Mesodermal cell (in vitro differentiated cells): Measurements from ENCODE around the gene LILRA6.
"Not testable (repeated sequence)": the region's sequence is repeated elsewhere in the genome, so short reads cannot be mapped to it uniquely, and the experiment has no call there.

ENCODE experiments used
- H3K27ac ChIP-seq: 2 replicates; pipeline ENCODE4 v1.7.0; 2013; ENCODE audit warnings: mild to moderate bottlenecking, low read depth, low read length, moderate library complexity; ENCODE audit not compliant: severe bottlenecking
- H3K36me3 ChIP-seq: 2 replicates; pipeline ENCODE4 v1.7.1; 2013; ENCODE audit warnings: mild to moderate bottlenecking, low read length, moderate library complexity; ENCODE audit not compliant: control insufficient read depth, insufficient read depth
- H3K4me1 ChIP-seq: one replicate; pipeline ENCODE4 v1.7.1; 2013; ENCODE audit warnings: mild to moderate bottlenecking, low read length; ENCODE audit not compliant: insufficient read depth, control insufficient read depth, poor library complexity, severe bottlenecking
- H3K4me3 ChIP-seq: 2 replicates; pipeline ENCODE4 v1.7.0; 2013; ENCODE audit warnings: low read length, control low read depth, mild to moderate bottlenecking; ENCODE audit not compliant: insufficient read depth, poor library complexity, severe bottlenecking; ENCODE audit errors: extremely low read depth
- H3K9me3 ChIP-seq: 2 replicates; pipeline ENCODE4 v1.7.1; 2013; ENCODE audit warnings: mild to moderate bottlenecking, low read length, moderate library complexity; ENCODE audit not compliant: control insufficient read depth
- WGBS, 2 experiments: methylation state at CpG; one replicate each; pipeline ENCODE4 v1.1.5; 2013; ENCODE audit warnings: missing lambda C conversion rate in 2 of 2; ENCODE audit not compliant: insufficient coverage in 2 of 2; 5-methylcytosine and 5-hydroxymethylcytosine counted together

Gene LILRA6

GRCh38 chr19:54217517-54218247, 24.9 kb downstream of the LILRA6 start:
- H3K36me3 ChIP-seq, H3K9me3 ChIP-seq, H3K4me3 ChIP-seq, H3K27ac ChIP-seq, H3K4me1 ChIP-seq: not testable (repeated sequence)
- 56 to 79% methylated on average over 5 to 13 of the region's 20 CpGs for WGBS, 2 experiments

- Histone ChIP-seq H3K27ac (no peak overlapping the region), H3K36me3 (no peaks in the 10 kb centered on the region), H3K4me3 (no peak overlapping the region), H3K9me3 (no peaks in the 10 kb centered on the region), H3K4me1 (no peaks in the 10 kb centered on the region)
- WGBS, 2 experiments, result 94 to 100% methylated on average over 3 to 5 of the region's 9 CpGs
Observed at GRCh38 chr19:54216869-54217268, 25.7 kb downstream of the LILRA6 start.

- H3K9me3 ChIP-seq, H3K4me1 ChIP-seq, H3K27ac ChIP-seq, H3K4me3 ChIP-seq, H3K36me3 ChIP-seq: not testable (repeated sequence)
- 100% methylated on average over 3 of the region's 19 CpGs; no CpG with 5 or more reads in 1 of the 2 experiments for WGBS, 2 experiments
Observed at GRCh38 chr19:54214734-54215133, 27.9 kb downstream of the LILRA6 start.

GRCh38 chr19:54214217-54214616, 28.4 kb downstream of the LILRA6 start:
- H3K4me1 ChIP-seq, H3K4me3 ChIP-seq, H3K36me3 ChIP-seq, H3K27ac ChIP-seq, H3K9me3 ChIP-seq: not testable (repeated sequence)
- no CpG with 5 or more reads among the region's 5 CpGs for WGBS, 2 experiments

GRCh38 chr19:54211235-54211634, 31.4 kb downstream of the LILRA6 start:
- peaks cover 31% of the 10 kb centered on the region for H3K36me3 ChIP-seq
- H3K4me1 ChIP-seq, result peaks cover 8% of the 10 kb centered on the region
- peak overlapping the region; percentile 29 for H3K27ac ChIP-seq
- H3K9me3 ChIP-seq, result no peaks in the 10 kb centered on the region
- no peak overlapping the region for H3K4me3 ChIP-seq
- WGBS, 2 experiments, result 86 to 93% methylated on average over 8 to 12 of the region's 12 CpGs

- peak overlapping the region; percentile 49 for H3K27ac ChIP-seq
Observed at GRCh38 chr19:54209811-54210494, 32.6 kb downstream of the LILRA6 start.

GRCh38 chr19:54209058-54209810, 33.4 kb downstream of the LILRA6 start:
- 72% methylated on average over 16 to 20 of the region's 24 CpGs for WGBS, 2 experiments
- H3K36me3 ChIP-seq, result peaks cover 51% of the 10 kb centered on the region
- no peaks in the 10 kb centered on the region for H3K9me3 ChIP-seq
- peaks cover 11% of the 10 kb centered on the region for H3K4me1 ChIP-seq
- H3K27ac ChIP-seq, result peak overlapping the region; percentile 49
- H3K4me3 ChIP-seq, result no peak overlapping the region

More at GRCh38 chr19:54209811-54210494, 32.6 kb downstream of the LILRA6 start:
- peaks cover 44% of the 10 kb centered on the region for H3K36me3 ChIP-seq
- no peaks in the 10 kb centered on the region for H3K9me3 ChIP-seq
- 90 to 92% methylated on average over 10 of the region's 10 CpGs for WGBS, 2 experiments
- H3K4me3 ChIP-seq, result no peak overlapping the region
- peaks cover 11% of the 10 kb centered on the region for H3K4me1 ChIP-seq

- 81 to 82% methylated on average over 8 of the region's 8 CpGs for WGBS, 2 experiments
- peak overlapping the region; percentile 49 for H3K27ac ChIP-seq
- no peak overlapping the region for H3K4me3 ChIP-seq
- H3K9me3 ChIP-seq, result no peaks in the 10 kb centered on the region
- H3K4me1 ChIP-seq, result peaks cover 12% of the 10 kb centered on the region
- H3K36me3 ChIP-seq, result peaks cover 56% of the 10 kb centered on the region
Observed at GRCh38 chr19:54208784-54209057, 33.9 kb downstream of the LILRA6 start.

GRCh38 chr19:54207983-54208783, 34.4 kb downstream of the LILRA6 start:
- 87 to 89% methylated on average over 13 of the region's 18 CpGs for WGBS, 2 experiments
- Histone ChIP-seq H3K4me3 (no peak overlapping the region), H3K9me3 (no peaks in the 10 kb centered on the region), H3K4me1 (peaks cover 16% of the 10 kb centered on the region), H3K36me3 (peaks cover 61% of the 10 kb centered on the region), H3K27ac (peak overlapping the region; percentile 49)

- 93 to 97% methylated on average over 3 to 4 of the region's 5 CpGs for WGBS, 2 experiments
- peaks cover 67% of the 10 kb centered on the region for H3K36me3 ChIP-seq
- no peak overlapping the region for H3K27ac ChIP-seq
- H3K9me3 ChIP-seq, result no peaks in the 10 kb centered on the region
- H3K4me1 ChIP-seq, result peaks cover 22% of the 10 kb centered on the region
- no peak overlapping the region for H3K4me3 ChIP-seq
Observed at GRCh38 chr19:54207676-54207982, 35.0 kb downstream of the LILRA6 start.
